ENCODE measurements around the gene UCN.

Gene UCN

GRCh38 chr2:27351802-27352598, 43.8 kb upstream of the UCN start:
- no peak overlapping the region for H3K4me3 ChIP-seq (ENCODE audit: low read depth, low read length)
- no peak for DNase-seq (ENCODE audit: low read depth, low spot score)
- no peak for TF ChIP-seq CTCF (IDR thresholded peaks at IDR 0.05; ENCODE audit: low read depth, low read length)
- in situ Hi-C loops (cut with HindIII; ENCODE audit: low sequenced_read_pairs) = no loop called here

GRCh38 chr2:27350106-27350693, 42.0 kb upstream of the UCN start:
- in situ Hi-C loops (cut with HindIII; ENCODE audit: low sequenced_read_pairs) = no loop called here
- DNase-seq (ENCODE audit: low read depth, low spot score) = no peak
- TF ChIP-seq CTCF (IDR thresholded peaks at IDR 0.05; ENCODE audit: low read depth, low read length) = no peak
- no peak overlapping the region for H3K4me3 ChIP-seq (ENCODE audit: low read depth, low read length)

- H3K4me3 ChIP-seq (ENCODE audit: low read depth, low read length) = no peak overlapping the region
- in situ Hi-C loops (cut with HindIII; ENCODE audit: low sequenced_read_pairs) = no loop called here
- no peak for TF ChIP-seq CTCF (IDR thresholded peaks at IDR 0.05; ENCODE audit: low read depth, low read length)
- no peak for DNase-seq (ENCODE audit: low read depth, low spot score)
Observed at GRCh38 chr2:27347641-27348040, 39.4 kb upstream of the UCN start.

GRCh38 chr2:27336173-27336572, 27.9 kb upstream of the UCN start:
- no peak for DNase-seq (ENCODE audit: low read depth, low spot score)
- no peak for TF ChIP-seq CTCF (IDR thresholded peaks at IDR 0.05; ENCODE audit: low read depth, low read length)
- H3K4me3 ChIP-seq (ENCODE audit: low read depth, low read length) = no peak overlapping the region
- in situ Hi-C loops (cut with HindIII; ENCODE audit: low sequenced_read_pairs) = no loop called here

- in situ Hi-C loops (cut with HindIII; ENCODE audit: low sequenced_read_pairs) = no loop called here
Observed at GRCh38 chr2:27335311-27335710, 27.1 kb upstream of the UCN start.

GRCh38 chr2:27324720-27325119, 16.5 kb upstream of the UCN start:
- H3K4me3 ChIP-seq (ENCODE audit: low read depth, low read length) = no peak overlapping the region
- no peak for DNase-seq (ENCODE audit: low read depth, low spot score)
- in situ Hi-C loops (cut with HindIII; ENCODE audit: low sequenced_read_pairs) = no loop called here
- no peak for TF ChIP-seq CTCF (IDR thresholded peaks at IDR 0.05; ENCODE audit: low read depth, low read length)

More at GRCh38 chr2:27335311-27335710, 27.1 kb upstream of the UCN start:
- no peak overlapping the region for H3K4me3 ChIP-seq (ENCODE audit: low read depth, low read length)
- no peak for DNase-seq (ENCODE audit: low read depth, low spot score)
- no peak for TF ChIP-seq CTCF (IDR thresholded peaks at IDR 0.05; ENCODE audit: low read depth, low read length)
